GM19395 (cell line): ENCODE measurements around the gene MYH10.

ENCODE experiments used
- ATAC-seq: cut with Tn5 transposase; IDR thresholded peaks from one replicate; pipeline ENCODE4 v1.9.1; 2021; ENCODE audit warnings: mild to moderate bottlenecking, moderate library complexity; ENCODE audit not compliant: unreplicated experiment

Gene MYH10

DNA sequence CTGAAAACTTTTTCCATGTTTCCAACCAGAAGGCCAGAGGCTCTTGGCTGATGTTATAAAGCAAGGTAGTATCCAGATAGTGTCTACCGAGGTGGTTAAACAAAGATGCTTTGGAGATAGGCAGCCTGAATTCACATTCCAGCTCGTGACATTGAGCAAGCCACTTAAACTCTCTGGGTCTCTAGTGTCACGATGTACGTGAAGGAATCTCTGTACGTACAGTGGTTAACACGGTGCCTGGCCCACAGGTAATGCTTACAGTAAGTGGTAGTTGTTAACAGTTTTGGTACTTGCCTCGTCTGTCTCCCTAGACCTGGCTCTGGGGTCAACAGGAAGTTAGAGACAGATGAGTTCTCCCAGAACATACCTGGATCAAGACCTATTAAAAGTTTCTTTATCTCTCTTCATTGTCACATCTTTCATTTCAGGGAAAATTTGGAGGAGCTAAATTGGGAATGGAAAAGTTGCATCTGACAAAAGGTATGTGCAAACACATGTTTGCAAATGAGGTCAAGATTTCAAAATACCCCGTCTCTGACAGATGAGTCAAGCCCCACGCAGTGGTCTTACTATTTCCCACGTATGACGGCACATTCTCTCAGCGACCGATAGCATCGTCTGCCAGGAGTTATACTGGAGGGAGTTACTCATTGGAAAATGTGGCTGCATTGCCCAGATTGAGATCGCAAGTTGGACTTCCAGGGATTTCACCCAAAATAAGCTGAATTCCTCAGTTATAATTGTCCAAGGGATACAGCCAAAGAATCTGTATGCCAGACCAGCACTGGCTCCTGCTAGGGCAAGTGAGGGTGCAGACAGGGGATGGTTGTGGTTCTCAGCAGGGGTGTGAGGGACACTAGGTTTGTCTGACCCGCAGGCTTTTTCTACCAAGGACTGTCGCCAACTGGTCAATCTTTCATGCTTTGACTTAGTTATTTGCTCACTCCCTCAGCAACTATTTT is 18.9 kb upstream of the MYH10 start:
- ATAC-seq, result no peak

DNA sequence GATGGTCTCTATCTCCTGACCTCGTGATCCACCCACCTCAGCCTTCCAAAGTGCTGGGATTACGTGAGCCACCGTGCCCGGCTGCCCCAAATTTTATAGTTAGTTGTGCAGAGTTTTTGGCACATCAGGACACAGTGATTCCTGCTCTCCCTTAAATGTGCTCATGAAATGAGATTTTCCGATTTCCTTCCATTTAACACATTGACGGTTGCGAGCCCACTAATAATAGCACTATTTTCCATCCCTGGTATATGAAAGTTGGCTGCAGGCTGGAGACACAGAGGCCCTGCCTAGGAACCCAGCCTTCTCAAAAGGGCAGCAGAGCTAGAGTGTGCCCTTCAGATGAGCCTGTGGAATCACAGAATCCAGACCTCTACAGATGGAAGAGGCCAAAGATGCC is 17.4 kb upstream of the MYH10 start:
- no peak for ATAC-seq

DNA sequence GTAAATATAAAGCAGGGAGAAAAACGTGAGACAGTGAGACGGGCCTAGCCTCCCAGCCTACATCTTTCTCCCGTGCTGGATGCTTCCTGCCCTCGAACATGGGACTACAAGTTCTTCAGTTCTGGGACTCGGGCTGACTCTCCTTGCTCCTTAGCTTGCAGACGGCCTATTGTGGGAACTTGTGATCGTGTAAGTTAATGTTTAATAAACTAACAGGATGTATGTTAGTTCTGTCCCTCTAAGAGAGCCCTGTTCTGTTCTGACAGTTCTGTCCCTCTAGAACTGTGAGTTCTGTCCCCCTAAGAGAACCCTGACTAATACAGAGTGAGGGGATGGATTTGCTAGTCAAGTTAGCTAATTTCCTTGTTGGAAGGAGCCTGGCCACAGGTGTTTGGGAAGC is 16.7 kb upstream of the MYH10 start:
- no peak for ATAC-seq

DNA sequence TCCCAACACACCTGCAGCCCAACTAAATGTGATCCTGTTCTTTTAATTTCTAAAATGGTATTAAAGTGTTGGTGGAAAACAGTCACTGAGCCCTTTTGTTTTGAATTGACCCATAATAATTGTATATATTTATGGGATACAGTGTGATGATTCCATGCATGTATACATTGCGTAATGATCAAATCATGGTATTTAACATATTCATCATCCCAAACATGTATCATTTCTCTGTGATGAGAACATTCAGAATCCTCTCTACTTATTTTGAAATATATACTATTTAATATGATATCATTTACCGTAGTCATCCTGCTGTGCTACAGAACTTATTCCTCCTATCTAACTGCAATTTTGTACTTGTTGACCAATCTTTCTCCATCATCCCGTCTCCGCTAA is 14.0 kb upstream of the MYH10 start:
- ATAC-seq, result no peak

- ATAC-seq, result no peak
Observed at GRCh38 chr17:8643855-8644506, 13.5 kb upstream of the MYH10 start.

DNA sequence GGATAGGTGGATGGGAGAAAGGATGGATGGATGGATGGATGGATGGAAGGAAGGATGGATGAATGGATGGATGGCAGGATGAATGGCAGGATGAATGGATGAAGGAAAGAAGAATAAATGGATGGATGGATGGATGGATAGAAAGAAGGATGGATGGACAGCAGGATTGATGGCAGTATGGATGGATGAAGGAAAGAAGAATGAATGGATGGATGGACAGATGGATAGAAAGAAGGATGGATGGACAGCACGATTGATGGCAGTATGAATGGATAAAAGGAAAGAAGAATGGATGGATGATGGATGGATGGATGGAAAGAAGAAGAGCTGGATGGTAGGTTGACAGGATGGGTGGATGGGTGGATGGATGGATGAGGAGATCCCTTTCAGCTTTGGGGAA is 9.2 kb upstream of the MYH10 start:
- no peak for ATAC-seq

DNA sequence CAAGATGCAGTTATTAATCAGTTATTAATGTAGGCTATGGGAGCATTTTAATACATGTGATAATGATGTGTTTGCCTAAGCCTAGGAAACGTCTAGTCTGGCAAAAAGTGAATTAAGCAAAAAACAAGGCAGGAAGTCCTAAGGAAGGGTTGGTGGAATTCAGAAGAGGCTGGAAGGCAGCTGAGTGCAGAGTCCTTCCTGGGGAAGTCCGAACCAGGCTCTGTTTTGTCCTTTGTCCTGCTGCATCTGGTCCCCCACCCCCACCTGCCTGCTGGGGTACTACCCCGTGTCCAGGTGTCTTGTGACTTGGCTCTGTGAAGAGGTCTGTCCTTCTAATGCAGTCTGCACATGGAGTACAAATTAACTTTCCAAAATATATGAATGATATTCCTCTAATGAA is 1.5 kb upstream of the MYH10 start:
- ATAC-seq, result no peak

- no peak for ATAC-seq
Observed at GRCh38 chr17:8631554-8631877, 991 bp upstream of the MYH10 start.

- ATAC-seq, result peak; percentile 97
Observed at GRCh38 chr17:8630802-8631553, 453 bp upstream of the MYH10 start.

- no peak for ATAC-seq
Observed at GRCh38 chr17:8629371-8630226, 926 bp downstream of the MYH10 start.

DNA sequence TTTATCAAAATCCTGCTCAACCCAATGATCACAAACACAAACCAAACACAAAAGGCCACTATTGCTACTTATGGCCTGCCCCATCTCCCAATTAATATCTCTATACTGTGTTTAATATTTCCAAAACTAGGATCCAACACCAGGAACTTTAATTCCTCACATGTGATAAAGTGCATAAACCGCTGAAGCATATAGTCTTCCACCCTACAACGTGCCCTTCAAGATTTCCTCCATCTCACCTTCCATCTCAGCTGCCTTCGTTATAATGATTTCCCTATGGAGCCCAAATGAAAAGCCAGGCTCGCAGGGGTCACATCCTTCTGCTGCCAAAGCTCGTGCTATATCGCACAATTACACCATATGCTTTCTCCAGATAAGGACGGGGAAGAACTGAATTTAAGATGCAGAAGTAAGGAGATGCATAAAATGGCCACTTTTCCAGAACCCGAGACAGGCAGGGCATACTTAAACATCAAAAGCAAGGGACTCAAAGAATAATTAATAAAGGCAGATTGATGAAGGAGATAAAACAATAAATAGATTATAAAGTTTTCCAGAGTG is 1.8 kb downstream of the MYH10 start:
- ATAC-seq, result no peak

- no peak for ATAC-seq
Observed at GRCh38 chr17:8628172-8628571, 2.4 kb downstream of the MYH10 start.

- ATAC-seq, result no peak
Observed at GRCh38 chr17:8623591-8623990, 6.9 kb downstream of the MYH10 start.

- no peak for ATAC-seq
Observed at GRCh38 chr17:8622191-8622590, 8.3 kb downstream of the MYH10 start.

DNA sequence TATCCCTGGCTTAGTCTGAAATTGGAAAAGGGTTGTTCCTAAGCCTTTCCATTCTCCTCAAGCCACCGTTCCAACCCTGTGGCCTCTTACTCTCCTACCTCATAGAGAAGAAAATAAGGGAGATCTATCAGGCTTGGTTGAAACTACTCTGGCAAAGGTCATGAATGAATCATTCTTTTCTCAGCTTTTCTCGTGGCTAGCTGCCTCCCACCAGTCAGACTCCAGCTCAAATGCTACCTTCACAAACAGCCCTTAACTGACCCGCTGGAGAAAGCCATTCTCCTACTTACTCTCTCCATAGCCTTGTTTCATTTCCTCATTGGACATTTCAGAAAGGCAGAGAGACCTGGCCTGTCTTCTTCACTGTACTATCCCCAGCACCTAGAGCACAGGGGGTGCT is 8.9 kb downstream of the MYH10 start:
- no peak for ATAC-seq

GRCh38 chr17:8619294-8619693 is 11.2 kb downstream of the MYH10 start:
- ATAC-seq, result no peak

- ATAC-seq, result no peak
Observed at GRCh38 chr17:8618825-8619224, 11.7 kb downstream of the MYH10 start.

GRCh38 chr17:8614988-8615387 is 15.5 kb downstream of the MYH10 start:
- ATAC-seq, result no peak

- no peak for ATAC-seq
Observed at GRCh38 chr17:8611619-8612298, 18.8 kb downstream of the MYH10 start.

DNA sequence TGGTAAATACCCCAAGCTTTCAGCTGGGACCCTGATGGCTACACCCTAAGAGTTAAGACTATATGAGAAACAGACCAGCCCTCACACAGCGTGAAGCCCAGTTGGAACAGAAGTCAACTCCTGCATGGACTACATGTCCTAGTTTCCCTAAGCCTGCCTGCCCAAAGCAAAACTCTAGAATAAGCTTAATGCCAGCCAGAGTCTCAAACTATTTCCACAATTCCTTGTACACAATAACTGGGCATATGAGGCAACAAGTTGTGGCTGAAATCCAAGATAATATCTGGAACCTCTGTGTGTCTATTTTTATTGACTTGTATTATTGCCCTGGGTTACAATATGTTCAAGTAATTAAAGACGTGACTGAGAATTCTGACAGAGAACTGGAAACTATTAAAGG is 19.4 kb downstream of the MYH10 start:
- ATAC-seq, result no peak
